ENCODE measurements around the gene SLC2A5.

SLC2A5 gene

GRCh38 chr1:9020305-9020704, 49.1 kb downstream of the SLC2A5 start:
- DNase-seq (ENCODE audit: low spot score) = no peak
- in situ Hi-C loops (cut with MboI; ENCODE audit: low sequenced_read_pairs, unreplicated experiment) = no loop called here
- TF ChIP-seq CTCF (IDR thresholded peaks at IDR 0.05; ENCODE audit: borderline replicate concordance, control extremely low read depth, extremely low read depth, insufficient read depth, missing control alignments) = no peak

GRCh38 chr1:9019896-9020295, 49.5 kb downstream of the SLC2A5 start:
- DNase-seq (ENCODE audit: low spot score) = no peak
- no peak for TF ChIP-seq CTCF (IDR thresholded peaks at IDR 0.05; ENCODE audit: borderline replicate concordance, control extremely low read depth, extremely low read depth, insufficient read depth, missing control alignments)
- in situ Hi-C loops (cut with MboI; ENCODE audit: low sequenced_read_pairs, unreplicated experiment) = no loop called here

GRCh38 chr1:9018333-9018732, 51.1 kb downstream of the SLC2A5 start:
- in situ Hi-C loops (cut with MboI; ENCODE audit: low sequenced_read_pairs, unreplicated experiment) = no loop called here
- no peak for TF ChIP-seq CTCF (IDR thresholded peaks at IDR 0.05; ENCODE audit: borderline replicate concordance, control extremely low read depth, extremely low read depth, insufficient read depth, missing control alignments)
- no peak for DNase-seq (ENCODE audit: low spot score)

- in situ Hi-C loops (cut with MboI; ENCODE audit: low sequenced_read_pairs, unreplicated experiment) = no loop called here
- DNase-seq (ENCODE audit: low spot score) = no peak
- TF ChIP-seq CTCF (IDR thresholded peaks at IDR 0.05; ENCODE audit: borderline replicate concordance, control extremely low read depth, extremely low read depth, insufficient read depth, missing control alignments) = no peak
These were observed 53.0 kb downstream of the SLC2A5 start for GRCh38 chr1:9016455-9016854.

GRCh38 chr1:9014475-9015375, 54.7 kb downstream of the SLC2A5 start:
- DNase-seq (ENCODE audit: low spot score) = no peak
- in situ Hi-C loops (cut with MboI; ENCODE audit: low sequenced_read_pairs, unreplicated experiment) = no loop called here

GRCh38 chr1:9013819-9014218, 55.6 kb downstream of the SLC2A5 start:
- TF ChIP-seq CTCF (IDR thresholded peaks at IDR 0.05; ENCODE audit: borderline replicate concordance, control extremely low read depth, extremely low read depth, insufficient read depth, missing control alignments) = no peak
- DNase-seq (ENCODE audit: low spot score) = no peak
- in situ Hi-C loops (cut with MboI; ENCODE audit: low sequenced_read_pairs, unreplicated experiment) = no loop called here

More at GRCh38 chr1:9014475-9015375, 54.7 kb downstream of the SLC2A5 start:
- no peak for TF ChIP-seq CTCF (IDR thresholded peaks at IDR 0.05; ENCODE audit: borderline replicate concordance, control extremely low read depth, extremely low read depth, insufficient read depth, missing control alignments)
